HG03196 (cell line): ENCODE measurements around the gene MAPK1.

Experiments
- ATAC-seq: cut with Tn5 transposase; IDR thresholded peaks from one replicate; pipeline ENCODE4 v1.9.1; 2021; ENCODE audit not compliant: unreplicated experiment

MAPK1 gene

GRCh38 chr22:21709688-21710087 lies 157.8 kb downstream of the MAPK1 start:
- no peak for ATAC-seq

GRCh38 chr22:21708960-21709359 lies 158.5 kb downstream of the MAPK1 start:
- no peak for ATAC-seq

- ATAC-seq = no peak
Observed at GRCh38 chr22:21707677-21708076, 159.8 kb downstream of the MAPK1 start.
